SU-DHL-6 (cell line): ENCODE data around the gene RPS6KA2.

ENCODE experiments used
- EZH2phosphoT487 ChIP-seq: fragments of 200-600 bp; sonication (generic), shearing (Covaris generic); conservative IDR thresholded peaks from 2 replicates; pipeline ENCODE4 v1.6.1; 2018; ENCODE audit warnings: mild to moderate bottlenecking, antibody characterized with exemption, low read length, moderate library complexity, mixed read lengths
- TF ChIP-seq, protein P1 (sequence below): fragments of 200-600 bp; sonication (generic); IDR thresholded peaks from one replicate; pipeline ENCODE4 v1.5.1; 2017; ENCODE audit warnings: antibody characterized with exemption, mild to moderate bottlenecking, low read length, moderate library complexity; ENCODE audit not compliant: insufficient read depth, poor library complexity, severe bottlenecking

DNA sequence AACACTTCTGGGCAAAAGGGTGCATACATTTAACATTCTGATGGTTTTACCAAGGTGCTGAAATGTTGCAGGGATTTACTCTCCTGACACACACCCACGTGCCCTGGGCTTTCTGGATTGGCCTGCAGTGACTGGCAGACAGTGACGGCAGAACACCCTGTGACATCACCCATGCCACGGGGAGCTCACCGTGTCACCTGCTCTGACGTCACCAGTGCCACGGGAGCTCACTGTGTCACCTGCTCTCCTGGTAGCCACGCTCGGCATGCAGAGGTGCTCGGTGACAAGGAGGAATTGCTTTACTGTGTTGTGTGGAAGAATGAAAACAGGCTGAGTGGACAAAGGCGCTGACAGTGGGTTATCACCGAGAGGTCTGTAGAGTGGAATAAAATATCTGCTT is 139.9 kb downstream of the RPS6KA2 start:
- TF ChIP-seq, protein P1, sequence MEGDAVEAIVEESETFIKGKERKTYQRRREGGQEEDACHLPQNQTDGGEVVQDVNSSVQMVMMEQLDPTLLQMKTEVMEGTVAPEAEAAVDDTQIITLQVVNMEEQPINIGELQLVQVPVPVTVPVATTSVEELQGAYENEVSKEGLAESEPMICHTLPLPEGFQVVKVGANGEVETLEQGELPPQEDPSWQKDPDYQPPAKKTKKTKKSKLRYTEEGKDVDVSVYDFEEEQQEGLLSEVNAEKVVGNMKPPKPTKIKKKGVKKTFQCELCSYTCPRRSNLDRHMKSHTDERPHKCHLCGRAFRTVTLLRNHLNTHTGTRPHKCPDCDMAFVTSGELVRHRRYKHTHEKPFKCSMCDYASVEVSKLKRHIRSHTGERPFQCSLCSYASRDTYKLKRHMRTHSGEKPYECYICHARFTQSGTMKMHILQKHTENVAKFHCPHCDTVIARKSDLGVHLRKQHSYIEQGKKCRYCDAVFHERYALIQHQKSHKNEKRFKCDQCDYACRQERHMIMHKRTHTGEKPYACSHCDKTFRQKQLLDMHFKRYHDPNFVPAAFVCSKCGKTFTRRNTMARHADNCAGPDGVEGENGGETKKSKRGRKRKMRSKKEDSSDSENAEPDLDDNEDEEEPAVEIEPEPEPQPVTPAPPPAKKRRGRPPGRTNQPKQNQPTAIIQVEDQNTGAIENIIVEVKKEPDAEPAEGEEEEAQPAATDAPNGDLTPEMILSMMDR: no peak
- TF ChIP-seq EZH2phosphoT487: no peak
